Measurements from ENCODE around the gene ANKRD33.

ANKRD33 gene

DNA sequence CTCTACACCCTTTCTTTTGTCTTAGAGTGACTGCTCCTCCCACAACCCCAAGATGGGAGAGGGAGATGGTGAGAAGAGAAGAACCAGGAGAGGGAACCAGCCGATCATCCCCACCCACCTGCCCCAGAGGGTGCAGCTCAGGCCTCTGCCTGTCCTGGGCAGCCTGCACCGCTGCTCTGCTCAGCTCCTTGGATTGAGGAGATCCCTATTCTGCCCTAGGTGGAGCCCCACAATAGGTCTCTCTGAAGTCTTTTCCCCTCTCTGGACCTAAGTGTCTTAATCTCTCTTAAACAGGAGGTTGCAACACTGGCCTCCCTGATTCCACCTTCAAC, 2.2 kb downstream of the ANKRD33 start:
- 79 to 94% methylated on average over 2 of the region's 2 CpGs for WGBS, 2 experiments
- H3K4me3 ChIP-seq (ENCODE audit: insufficient read depth, low read depth, low read length) = no peak overlapping the region
- H3K27me3 ChIP-seq (ENCODE audit: control insufficient read depth, insufficient read depth, low read length, poor library complexity, severe bottlenecking) = peaks cover 3% of the 10 kb centered on the region
- no peaks in the 10 kb centered on the region for H3K36me3 ChIP-seq (ENCODE audit: control insufficient read depth, insufficient read depth, low read length)
- H3K9me3 ChIP-seq (ENCODE audit: control insufficient read depth, low read length) = peaks cover under 1% of the 10 kb centered on the region
- H3K4me1 ChIP-seq (ENCODE audit: control insufficient read depth, insufficient read depth, low read length) = peaks cover 1% of the 10 kb centered on the region
- no peak overlapping the region for H3K27ac ChIP-seq (ENCODE audit: insufficient read depth, low read depth, low read length, poor library complexity, severe bottlenecking)

DNA sequence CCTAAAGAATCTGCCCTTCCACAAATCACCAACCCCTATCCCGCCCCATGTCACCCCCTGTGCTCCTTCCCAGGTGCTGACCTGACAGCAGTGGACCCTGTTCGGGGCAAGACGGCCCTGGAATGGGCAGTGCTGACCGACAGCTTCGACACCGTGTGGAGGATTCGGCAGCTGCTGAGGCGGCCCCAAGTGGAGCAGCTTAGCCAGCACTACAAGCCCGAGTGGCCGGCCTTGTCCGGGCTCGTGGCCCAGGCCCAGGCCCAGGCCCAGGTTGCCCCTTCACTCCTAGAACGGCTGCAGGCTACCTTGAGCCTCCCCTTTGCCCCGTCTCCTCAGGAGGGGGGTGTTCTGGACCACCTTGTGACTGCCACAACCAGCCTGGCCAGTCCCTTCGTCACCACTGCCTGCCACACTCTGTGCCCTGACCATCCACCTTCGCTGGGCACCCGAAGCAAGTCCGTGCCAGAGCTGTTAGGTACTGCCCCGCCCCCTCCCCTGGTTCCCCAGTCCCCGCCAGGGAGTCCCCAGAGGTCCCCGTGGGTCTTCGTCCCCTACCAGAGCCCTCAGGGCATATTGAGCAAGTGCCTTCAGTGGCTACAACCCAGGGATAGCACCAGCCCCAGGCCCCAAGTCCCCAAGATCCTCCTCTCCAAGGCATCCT, 2.7 kb downstream of the ANKRD33 start:
- 88 to 89% methylated on average over 22 of the region's 22 CpGs for WGBS, 2 experiments
- H3K27me3 ChIP-seq (ENCODE audit: control insufficient read depth, insufficient read depth, low read length, poor library complexity, severe bottlenecking) = peaks cover 3% of the 10 kb centered on the region
- H3K4me1 ChIP-seq (ENCODE audit: control insufficient read depth, insufficient read depth, low read length) = peaks cover 7% of the 10 kb centered on the region
- H3K36me3 ChIP-seq (ENCODE audit: control insufficient read depth, insufficient read depth, low read length) = no peaks in the 10 kb centered on the region
- H3K9me3 ChIP-seq (ENCODE audit: control insufficient read depth, low read length) = no peaks in the 10 kb centered on the region
- no peak overlapping the region for H3K27ac ChIP-seq (ENCODE audit: insufficient read depth, low read depth, low read length, poor library complexity, severe bottlenecking)
- H3K4me3 ChIP-seq (ENCODE audit: insufficient read depth, low read depth, low read length) = no peak overlapping the region

DNA sequence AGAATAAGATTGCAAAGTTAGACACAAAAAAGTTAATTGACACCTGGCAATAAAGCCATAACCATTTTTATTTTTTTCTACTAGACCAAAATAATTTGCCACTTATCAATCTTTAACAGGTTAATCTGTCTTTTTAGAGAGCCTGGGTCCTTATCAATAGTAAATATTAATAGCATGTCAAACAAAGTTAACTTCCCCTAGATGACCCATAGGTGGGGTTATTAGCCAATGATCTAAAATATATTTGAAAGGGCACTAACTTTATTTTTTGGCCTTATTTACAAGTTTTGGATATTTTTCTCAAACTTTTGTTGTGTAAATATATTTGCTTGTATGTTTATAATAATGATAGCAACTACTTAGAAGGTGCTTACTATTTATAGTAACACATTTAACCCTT, 3.9 kb downstream of the ANKRD33 start:
- Histone ChIP-seq H3K36me3 (ENCODE audit: control insufficient read depth, insufficient read depth, low read length) (no peaks in the 10 kb centered on the region), H3K4me1 (ENCODE audit: control insufficient read depth, insufficient read depth, low read length) (peaks cover 9% of the 10 kb centered on the region), H3K4me3 (ENCODE audit: insufficient read depth, low read depth, low read length) (no peak overlapping the region), H3K27ac (ENCODE audit: insufficient read depth, low read depth, low read length, poor library complexity, severe bottlenecking) (no peak overlapping the region), H3K9me3 (ENCODE audit: control insufficient read depth, low read length) (no peaks in the 10 kb centered on the region), H3K27me3 (ENCODE audit: control insufficient read depth, insufficient read depth, low read length, poor library complexity, severe bottlenecking) (peaks cover 3% of the 10 kb centered on the region)

DNA sequence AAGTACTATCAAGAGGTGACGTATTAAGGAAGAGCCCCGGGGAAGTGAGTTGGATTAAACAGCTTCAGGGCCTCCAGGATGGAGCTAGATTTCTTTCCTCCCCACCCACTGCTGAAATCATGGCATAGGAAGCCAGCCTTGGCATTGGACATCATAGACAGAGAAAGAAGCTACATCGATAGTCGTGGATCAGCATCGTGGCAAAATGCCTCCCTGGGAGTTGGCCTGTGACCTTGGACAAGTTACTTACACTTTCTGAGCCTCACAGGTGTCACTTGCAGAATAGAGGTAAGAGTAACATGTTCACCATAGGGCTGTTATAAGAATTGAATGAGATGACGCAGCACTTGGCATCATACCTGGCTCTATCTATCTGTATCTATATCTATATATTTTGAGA, 5.9 kb downstream of the ANKRD33 start:
- Histone ChIP-seq H3K27ac (ENCODE audit: insufficient read depth, low read depth, low read length, poor library complexity, severe bottlenecking) (no peak overlapping the region), H3K4me3 (ENCODE audit: insufficient read depth, low read depth, low read length) (no peak overlapping the region), H3K4me1 (ENCODE audit: control insufficient read depth, insufficient read depth, low read length) (peaks cover 9% of the 10 kb centered on the region), H3K9me3 (ENCODE audit: control insufficient read depth, low read length) (no peaks in the 10 kb centered on the region), H3K36me3 (ENCODE audit: control insufficient read depth, insufficient read depth, low read length) (no peaks in the 10 kb centered on the region), H3K27me3 (ENCODE audit: control insufficient read depth, insufficient read depth, low read length, poor library complexity, severe bottlenecking) (peaks cover under 1% of the 10 kb centered on the region)
- 93 to 94% methylated on average over 5 to 6 of the region's 6 CpGs for WGBS, 2 experiments

DNA sequence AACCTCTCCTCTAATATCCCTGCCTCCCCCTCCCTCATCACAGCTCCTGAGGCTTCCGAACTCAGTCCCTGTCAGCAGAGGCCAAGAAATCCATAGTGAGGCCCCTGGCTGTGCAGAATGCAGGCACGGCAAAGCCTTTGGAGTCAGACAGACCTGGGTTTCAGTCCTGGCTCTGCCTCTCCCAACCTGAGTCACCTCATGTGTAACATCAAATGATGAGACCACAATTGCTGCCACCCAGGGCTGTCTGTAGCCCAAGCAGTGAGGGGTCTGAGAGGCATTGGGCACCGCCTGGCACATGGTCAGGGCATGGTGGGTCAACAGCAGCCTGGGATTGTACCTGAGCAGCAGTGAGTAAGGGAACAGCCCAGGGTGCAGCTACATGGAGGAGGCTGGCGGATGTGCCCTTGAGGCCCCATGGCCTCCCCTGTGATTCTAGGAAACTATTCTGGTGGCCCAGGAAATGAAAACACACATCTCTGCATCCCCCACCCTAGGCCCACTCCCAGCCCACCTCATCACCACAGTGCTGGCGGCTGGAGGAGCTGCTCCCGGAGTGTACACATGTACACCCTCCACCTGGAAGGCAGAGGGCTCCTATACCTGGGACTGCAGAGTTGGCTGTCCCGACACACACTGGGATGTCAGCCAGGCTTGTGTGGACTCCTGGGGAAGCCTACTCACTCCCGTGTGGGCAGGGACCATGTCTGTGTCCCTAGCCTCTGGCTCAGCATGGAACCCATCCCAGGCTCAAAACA, 7.7 kb downstream of the ANKRD33 start:
- 84 to 86% methylated on average over 8 of the region's 8 CpGs for WGBS, 2 experiments
- no peaks in the 10 kb centered on the region for H3K27me3 ChIP-seq (ENCODE audit: control insufficient read depth, insufficient read depth, low read length, poor library complexity, severe bottlenecking)
- H3K4me3 ChIP-seq (ENCODE audit: insufficient read depth, low read depth, low read length) = no peak overlapping the region
- no peaks in the 10 kb centered on the region for H3K36me3 ChIP-seq (ENCODE audit: control insufficient read depth, insufficient read depth, low read length)
- H3K27ac ChIP-seq (ENCODE audit: insufficient read depth, low read depth, low read length, poor library complexity, severe bottlenecking) = no peak overlapping the region
- H3K4me1 ChIP-seq (ENCODE audit: control insufficient read depth, insufficient read depth, low read length) = peaks cover 9% of the 10 kb centered on the region
- H3K9me3 ChIP-seq (ENCODE audit: control insufficient read depth, low read length) = no peaks in the 10 kb centered on the region

DNA sequence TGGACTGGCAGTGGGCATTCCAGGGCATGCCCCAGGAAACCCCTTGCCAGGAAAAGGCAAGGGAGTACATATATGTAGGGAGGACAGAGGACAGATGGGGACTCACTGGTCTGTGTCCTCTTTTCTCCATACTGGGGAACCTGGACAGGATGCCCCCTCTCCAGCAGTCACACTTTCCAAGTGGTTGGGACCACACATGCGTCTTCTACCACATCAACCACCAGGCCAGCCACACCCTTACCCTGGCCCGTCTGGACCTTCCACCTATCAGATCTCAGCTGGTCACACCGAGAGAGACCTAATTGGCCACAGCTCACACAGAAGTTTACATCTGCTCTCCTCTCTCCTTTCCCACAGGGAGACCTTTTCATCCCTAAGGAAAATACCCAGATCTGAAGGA, 8.3 kb downstream of the ANKRD33 start:
- H3K27ac ChIP-seq (ENCODE audit: insufficient read depth, low read depth, low read length, poor library complexity, severe bottlenecking) = no peak overlapping the region
- H3K4me1 ChIP-seq (ENCODE audit: control insufficient read depth, insufficient read depth, low read length) = peaks cover 9% of the 10 kb centered on the region
- no peaks in the 10 kb centered on the region for H3K27me3 ChIP-seq (ENCODE audit: control insufficient read depth, insufficient read depth, low read length, poor library complexity, severe bottlenecking)
- no peak overlapping the region for H3K4me3 ChIP-seq (ENCODE audit: insufficient read depth, low read depth, low read length)
- no peaks in the 10 kb centered on the region for H3K9me3 ChIP-seq (ENCODE audit: control insufficient read depth, low read length)
- WGBS, 2 experiments = 88 to 89% methylated on average over 3 of the region's 3 CpGs
- no peaks in the 10 kb centered on the region for H3K36me3 ChIP-seq (ENCODE audit: control insufficient read depth, insufficient read depth, low read length)

DNA sequence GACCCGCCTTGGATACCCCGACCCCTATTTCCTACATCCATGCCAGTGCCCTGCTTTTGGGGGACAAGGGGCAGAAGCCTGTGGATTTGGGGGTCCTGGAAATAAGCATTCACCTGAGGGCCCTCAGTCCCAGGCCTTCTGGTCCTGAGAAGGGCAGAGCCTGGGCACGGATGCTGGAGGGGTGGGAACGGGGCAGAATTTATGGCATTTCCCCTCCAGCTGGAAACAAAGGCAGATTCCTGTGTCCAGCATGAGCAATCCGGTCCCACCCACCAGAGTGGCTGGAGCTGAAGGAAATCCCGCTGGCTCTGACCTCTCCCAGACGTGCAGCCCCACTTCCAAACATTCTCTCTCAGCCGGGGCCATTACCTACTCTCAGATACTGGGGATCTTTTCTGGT, 9.3 kb downstream of the ANKRD33 start:
- no peaks in the 10 kb centered on the region for H3K9me3 ChIP-seq (ENCODE audit: control insufficient read depth, low read length)
- H3K4me3 ChIP-seq (ENCODE audit: insufficient read depth, low read depth, low read length) = no peak overlapping the region
- no peaks in the 10 kb centered on the region for H3K27me3 ChIP-seq (ENCODE audit: control insufficient read depth, insufficient read depth, low read length, poor library complexity, severe bottlenecking)
- WGBS, 2 experiments = 84 to 91% methylated on average over 8 of the region's 8 CpGs
- H3K36me3 ChIP-seq (ENCODE audit: control insufficient read depth, insufficient read depth, low read length) = no peaks in the 10 kb centered on the region
- H3K27ac ChIP-seq (ENCODE audit: insufficient read depth, low read depth, low read length, poor library complexity, severe bottlenecking) = no peak overlapping the region
- peaks cover 9% of the 10 kb centered on the region for H3K4me1 ChIP-seq (ENCODE audit: control insufficient read depth, insufficient read depth, low read length)

DNA sequence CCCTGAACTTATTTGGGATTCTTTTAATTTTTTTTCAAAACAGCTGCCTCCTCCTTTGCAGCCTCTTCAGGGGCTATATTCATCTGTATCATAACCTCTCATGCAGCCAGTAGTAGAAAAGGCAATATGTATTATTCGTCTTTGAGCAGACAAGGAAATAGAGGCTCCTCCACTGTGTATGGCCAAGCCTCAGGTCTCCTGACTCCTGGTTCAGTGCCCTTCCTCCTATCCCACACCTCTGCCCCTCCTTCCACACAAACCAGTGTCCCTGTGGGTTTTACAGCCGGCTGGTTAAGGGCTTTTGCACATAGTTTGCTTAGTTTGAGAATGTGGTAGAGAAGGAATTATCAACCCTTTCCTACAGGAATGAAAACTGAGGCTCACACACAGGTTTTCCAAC, 10.6 kb downstream of the ANKRD33 start:
- Histone ChIP-seq H3K4me1 (ENCODE audit: control insufficient read depth, insufficient read depth, low read length) (peaks cover 9% of the 10 kb centered on the region), H3K4me3 (ENCODE audit: insufficient read depth, low read depth, low read length) (no peak overlapping the region), H3K27ac (ENCODE audit: insufficient read depth, low read depth, low read length, poor library complexity, severe bottlenecking) (no peak overlapping the region), H3K9me3 (ENCODE audit: control insufficient read depth, low read length) (no peaks in the 10 kb centered on the region), H3K36me3 (ENCODE audit: control insufficient read depth, insufficient read depth, low read length) (no peaks in the 10 kb centered on the region), H3K27me3 (ENCODE audit: control insufficient read depth, insufficient read depth, low read length, poor library complexity, severe bottlenecking) (no peaks in the 10 kb centered on the region)
- 86 to 100% methylated on average over 1 to 2 of the region's 2 CpGs for WGBS, 2 experiments

DNA sequence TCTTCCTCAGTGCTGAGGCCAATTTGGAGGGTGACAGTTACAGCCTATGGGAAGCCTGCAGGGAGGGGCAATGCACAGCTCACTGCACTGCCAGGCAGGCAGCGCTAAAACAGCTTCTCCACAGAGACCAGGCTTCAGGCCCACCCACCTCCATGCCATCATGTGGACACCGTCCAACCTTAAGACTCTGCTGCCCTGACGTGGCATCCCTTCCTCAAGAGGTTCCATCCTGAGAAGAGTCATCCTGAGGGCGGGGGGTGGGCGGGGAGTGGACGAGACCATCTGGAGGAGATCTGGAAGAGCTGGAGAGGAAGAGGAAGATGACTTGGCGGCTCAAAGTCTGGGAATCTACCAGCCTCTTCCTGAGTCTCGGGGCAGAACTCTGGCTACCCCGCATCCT, 11.0 kb downstream of the ANKRD33 start:
- WGBS, 2 experiments = 84 to 88% methylated on average over 9 of the region's 9 CpGs
- Histone ChIP-seq H3K4me3 (ENCODE audit: insufficient read depth, low read depth, low read length) (no peak overlapping the region), H3K36me3 (ENCODE audit: control insufficient read depth, insufficient read depth, low read length) (no peaks in the 10 kb centered on the region), H3K27me3 (ENCODE audit: control insufficient read depth, insufficient read depth, low read length, poor library complexity, severe bottlenecking) (no peaks in the 10 kb centered on the region), H3K4me1 (ENCODE audit: control insufficient read depth, insufficient read depth, low read length) (peaks cover 9% of the 10 kb centered on the region), H3K27ac (ENCODE audit: insufficient read depth, low read depth, low read length, poor library complexity, severe bottlenecking) (no peak overlapping the region), H3K9me3 (ENCODE audit: control insufficient read depth, low read length) (no peaks in the 10 kb centered on the region)

DNA sequence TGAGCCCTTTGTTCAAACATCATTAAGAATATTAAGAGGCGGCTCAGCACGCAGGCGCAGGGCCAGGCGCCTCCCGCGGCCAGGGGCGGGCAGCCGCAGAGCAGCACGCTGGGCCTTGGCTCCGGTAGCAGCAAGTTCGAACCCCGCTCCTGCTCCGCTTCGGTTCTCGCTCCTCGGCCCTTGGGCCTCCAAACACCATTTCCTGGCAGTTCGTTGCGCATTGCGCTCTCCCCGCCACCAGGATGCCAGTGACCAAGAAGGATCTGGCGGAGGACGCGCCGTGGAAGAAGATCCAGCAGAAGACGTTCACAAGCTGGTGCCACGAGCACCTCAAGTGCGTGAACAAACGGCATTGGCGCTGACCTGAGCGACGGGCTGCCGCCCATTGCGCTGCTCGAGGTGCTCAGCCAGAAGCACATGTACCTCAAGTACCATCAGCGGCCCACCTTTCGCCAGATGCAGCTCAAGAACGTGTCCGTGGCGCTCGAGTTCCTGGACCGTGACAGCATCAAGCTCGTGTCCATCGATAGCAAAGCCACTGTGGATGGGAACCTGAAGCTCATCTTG, 12.5 kb downstream of the ANKRD33 start:
- Histone ChIP-seq H3K4me3 (ENCODE audit: insufficient read depth, low read depth, low read length) (no peak overlapping the region), H3K9me3 (ENCODE audit: control insufficient read depth, low read length) (no peaks in the 10 kb centered on the region), H3K27ac (ENCODE audit: insufficient read depth, low read depth, low read length, poor library complexity, severe bottlenecking) (no peak overlapping the region), H3K4me1 (ENCODE audit: control insufficient read depth, insufficient read depth, low read length) (peaks cover 5% of the 10 kb centered on the region), H3K36me3 (ENCODE audit: control insufficient read depth, insufficient read depth, low read length) (no peaks in the 10 kb centered on the region), H3K27me3 (ENCODE audit: control insufficient read depth, insufficient read depth, low read length, poor library complexity, severe bottlenecking) (peaks cover 5% of the 10 kb centered on the region)
- 95% methylated on average over 43 of the region's 43 CpGs for WGBS, 2 experiments

Data from ectodermal cell (in vitro differentiated cells).